GM12878 (cell line): Measurements from ENCODE around the gene UGT1A7. TPM values are rescaled to one million over a fixed set of nuclear protein-coding genes. Genes with fewer than 3 reads are reported as not detected.

Experiments used
- ATAC-seq: fragments of 200-7000 bp; cut with Tn5 transposase; 3 replicates; pipeline ENCODE4 v1.9.1; 2020; ENCODE audit warnings: mild to moderate bottlenecking, moderate library complexity
- BruUV-seq: library from RNA; stranded (reverse); fragments of 400-500 nt; replicated peaks from 2 replicates; lab custom pipeline; 2021; lab: Mats Ljungman, UMichigan
- CTCF ChIA-PET: fragments of 300-600 bp; sonication (Branson Sonifier 250); formaldehyde crosslinking; extraction: SDS; loops from one replicate; lab custom pipeline; 2021; ENCODE audit warnings: inconsistent platforms; lab: Yijun Ruan, JAX
- POLR2A ChIA-PET: fragments of 350-600 bp; formaldehyde crosslinking; extraction: SDS; loops from one replicate; lab custom pipeline; 2021; ENCODE audit warnings: inconsistent platforms; lab: Charles Lee
- RAD21 ChIA-PET: fragments of 300-600 bp; sonication (Branson Sonifier 250); formaldehyde crosslinking; loops from one replicate; lab custom pipeline; 2023; ENCODE audit warnings: antibody characterized with exemption; ENCODE audit not compliant: unreplicated experiment; lab: Charles Lee
- SMC1A ChIA-PET: fragments of 300-600 bp; sonication (Branson Sonifier 250); formaldehyde crosslinking; loops from one replicate; lab custom pipeline; 2023; ENCODE audit not compliant: unreplicated experiment, uncharacterized antibody; lab: Charles Lee
- DNase-seq: peaks from one replicate; pipeline ENCODE4 v3.0.0-alpha.2; 2011; ENCODE audit warnings: low read depth, low spot score
- FAIRE-seq: peaks from 3 replicates; lab custom pipeline; 2011; peaks lifted over from hg19 to GRCh38; lab: Jason Lieb, UNC
- H2AFZ ChIP-seq: 2 replicates; pipeline ENCODE4 v1.6.0; 2011; ENCODE audit warnings: low read depth, low read length, control low read depth; ENCODE audit not compliant: control insufficient read depth
- H3K27ac ChIP-seq: 2 replicates; pipeline ENCODE4 v1.5.1; 2011; ENCODE audit warnings: control low read depth; ENCODE audit not compliant: control insufficient read depth, insufficient read depth
- H3K27me3 ChIP-seq, 2 experiments: replicated peaks in 1 of 2; 2 replicates each; pipeline versions ENCODE4 v1.6.0 to v1.6.1; 2011; ENCODE audit warnings: low read length in 1 of 2; ENCODE audit not compliant: control insufficient read depth in 2 of 2, insufficient read depth in 2 of 2
- H3K36me3 ChIP-seq, 2 experiments: 2 replicates each; pipeline ENCODE4 v1.5.1; 2011; ENCODE audit warnings: low read length in 1 of 2; ENCODE audit not compliant: control insufficient read depth in 2 of 2, insufficient read depth in 2 of 2
- H3K4me1 ChIP-seq: 2 replicates; pipeline ENCODE4 v1.6.1; 2011; ENCODE audit warnings: mild to moderate bottlenecking, low read length, moderate library complexity, mixed read lengths; ENCODE audit not compliant: control insufficient read depth, insufficient read depth
- H3K4me2 ChIP-seq: 2 replicates; pipeline ENCODE4 v1.6.0; 2011; ENCODE audit warnings: control low read depth; ENCODE audit not compliant: control insufficient read depth, insufficient read depth
- H3K4me3 ChIP-seq: fragments of 200-600 bp; sonication (generic); 2 replicates; pipeline ENCODE4 v1.5.1; 2016
- H3K79me2 ChIP-seq: 2 replicates; pipeline ENCODE4 v1.6.0; 2011; ENCODE audit warnings: low read length; ENCODE audit not compliant: control insufficient read depth, insufficient read depth
- H3K9ac ChIP-seq: 2 replicates; pipeline ENCODE4 v1.8.0; 2011; ENCODE audit warnings: low read length, control low read depth, mixed read lengths; ENCODE audit not compliant: control insufficient read depth, insufficient read depth
- H3K9me3 ChIP-seq: replicated peaks from 3 replicates; pipeline ENCODE4 v1.5.1; 2011; ENCODE audit warnings: mild to moderate bottlenecking, low read length; ENCODE audit not compliant: control insufficient read depth, insufficient read depth
- H4K20me1 ChIP-seq: 2 replicates; pipeline ENCODE4 v1.6.0; 2011; ENCODE audit not compliant: control insufficient read depth, insufficient read depth
- ASH2L ChIP-seq: fragments of 300-600, 200-600 bp; sonication (generic); IDR thresholded peaks from 2 replicates; pipeline ENCODE4 v1.6.1; 2017; ENCODE audit warnings: low read depth, mild to moderate bottlenecking, borderline replicate concordance
- CHD1 ChIP-seq: IDR thresholded peaks from 2 replicates; pipeline ENCODE4 v1.6.1; 2012; ENCODE audit warnings: low read depth, low read length, improper control_type of control experiment
- CHD4 ChIP-seq: fragments of 200-600 bp; sonication (generic); IDR thresholded peaks from 2 replicates; pipeline ENCODE4 v1.6.1; 2016; ENCODE audit warnings: mild to moderate bottlenecking
- CTCF ChIP-seq, 3 experiments: IDR thresholded peaks in 2 of 3; conservative IDR thresholded peaks in 1 of 3; 2 replicates each; pipeline ENCODE4 v1.5.1; 2011; ENCODE audit warnings: low read depth in 3 of 3, low read length in 3 of 3, mild to moderate bottlenecking in 3 of 3, control low read depth in 2 of 3, moderate library complexity in 2 of 3, inconsistent platforms in 1 of 3, mixed read lengths in 1 of 3; ENCODE audit not compliant: control insufficient read depth in 2 of 3, insufficient read depth in 1 of 3; ENCODE audit errors: extremely low read depth in 1 of 3
- E2F8 ChIP-seq: fragments of 450-650 bp; IDR thresholded peaks from 2 replicates; pipeline ENCODE4 v1.6.1; 2018; ENCODE audit warnings: mild to moderate bottlenecking, low read depth, moderate library complexity; ENCODE audit not compliant: partially characterized antibody
- ELK1 ChIP-seq: IDR thresholded peaks from 2 replicates; pipeline ENCODE4 v1.6.1; 2012; ENCODE audit warnings: low read depth, low read length, improper control_type of control experiment
- FOXK2 ChIP-seq: fragments of 450-650 bp; IDR thresholded peaks from 2 replicates; pipeline ENCODE4 v1.6.1; 2017; ENCODE audit warnings: mild to moderate bottlenecking, moderate library complexity
- MEF2B ChIP-seq: fragments of 450-650 bp; IDR thresholded peaks from 2 replicates; pipeline ENCODE4 v1.6.1; 2018; ENCODE audit warnings: mild to moderate bottlenecking, moderate library complexity; ENCODE audit not compliant: partially characterized antibody, poor library complexity, severe bottlenecking
- POLR2AphosphoS5 ChIP-seq: IDR thresholded peaks from 2 replicates; pipeline ENCODE4 v1.6.1; 2011; ENCODE audit warnings: mild to moderate bottlenecking, low read length, inconsistent platforms
- SMAD1 ChIP-seq: fragments of 450-650 bp; IDR thresholded peaks from 2 replicates; pipeline ENCODE4 v1.6.1; 2018; ENCODE audit warnings: mild to moderate bottlenecking, low read depth; ENCODE audit not compliant: partially characterized antibody
- SREBF1 ChIP-seq: IDR thresholded peaks from 2 replicates; pipeline ENCODE4 v1.6.1; 2012; ENCODE audit warnings: mild to moderate bottlenecking, low read length
- SREBF2 ChIP-seq: IDR thresholded peaks from 2 replicates; pipeline ENCODE4 v1.6.1; 2012; ENCODE audit warnings: mild to moderate bottlenecking, low read length
- STAT3 ChIP-seq: IDR thresholded peaks from 2 replicates; pipeline ENCODE4 v1.6.1; 2011; ENCODE audit warnings: low read depth, low read length, improper control_type of control experiment
- ZBTB33 ChIP-seq: fragments of 450-650 bp; IDR thresholded peaks from 2 replicates; pipeline ENCODE4 v1.6.1; 2017; ENCODE audit warnings: mild to moderate bottlenecking
- WGBS: methylation state at CpG from one replicate; pipeline ENCODE4 v1.1.6; 2016; ENCODE audit warnings: low lambda C conversion rate; ENCODE audit not compliant: insufficient replicate concordance, insufficient coverage; ENCODE audit errors: missing lambda C conversion rate; 5-methylcytosine and 5-hydroxymethylcytosine counted together
- in situ Hi-C: fragments of 300-500 bp; cut with MboI; formaldehyde crosslinking; loops from 9 replicates; pipeline ENCODE4 v1.14.3; 2018; ENCODE audit warnings: mixed read lengths
- intact Hi-C: fragments of 100-400 bp; cut with micrococcal nuclease; formaldehyde crosslinking; loops from one replicate; pipeline ENCODE4 v1.14.2; 2022; ENCODE audit not compliant: unreplicated experiment
- polyA plus RNA-seq, 11 experiments: library from polyadenylated mRNA; depleted of rRNA in 4 of 11; unstranded in 6 of 11; stranded (reverse) in 5 of 11; fragments of >200 nt; fragmentation: Nextera tagmentation in 4 of 11; fragmentation: Illumina TruSeq in 1 of 11; extraction: Ambion mirVana in 4 of 11; extraction: Trizol in 1 of 11; gene quantifications; 1 replicate in 1 of 11; 2 replicates in 10 of 11; pipeline versions ENCODE4 v1.2.1 to v1.2.3, GENCODE V29; 2011 to 2016; ENCODE audit warnings: inconsistent platforms in 2 of 11, missing spikeins in 2 of 11, low read depth in 1 of 11
- total RNA-seq, 4 experiments: library from RNA; depleted of rRNA in 3 of 4; stranded (reverse); fragments of >200 nt in 3 of 4; fragmentation: Illumina TruSeq in 1 of 4; extraction: Trizol in 1 of 4; gene quantifications; 2 replicates each; pipeline versions ENCODE4 v1.2.1 to v1.2.3, GENCODE V29; 2013 to 2021

Gene UGT1A7
- total and polyA plus RNA-seq, 10 of the 15 experiments (the other 5 are each of a cell fraction or from before 2014, with no cell fraction given), result not detected

DNA sequence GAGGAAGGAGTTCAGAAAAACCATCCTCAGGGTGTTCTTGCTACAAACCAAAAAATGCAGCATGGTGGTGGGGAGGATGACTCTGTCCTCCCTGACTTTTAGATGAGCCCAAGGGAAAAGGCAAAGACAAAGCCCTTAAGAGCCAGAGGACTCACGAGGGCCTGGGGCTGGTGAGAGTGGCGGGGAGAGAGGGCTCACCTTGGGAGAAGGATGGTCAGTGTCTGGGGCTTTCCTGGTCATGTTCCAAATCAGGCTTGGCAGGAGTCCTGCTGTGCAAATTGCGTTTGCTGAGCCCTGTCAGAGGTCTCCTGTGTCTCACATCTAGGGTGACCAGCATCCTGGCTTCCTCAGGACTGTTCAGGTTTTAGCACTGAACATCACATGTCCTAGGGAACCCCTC lies 83.1 kb downstream of the UGT1A7 start:
- in situ Hi-C loops, result no loop called here
- Histone ChIP-seq H3K4me1 (no peaks in the 10 kb centered on the region), H3K9me3 (no peaks in the 10 kb centered on the region), H3K36me3 (no peaks in the 10 kb centered on the region), H4K20me1 (no peaks in the 10 kb centered on the region), H3K27ac (no peak overlapping the region), H3K4me2 (no peak overlapping the region), H3K79me2 (no peaks in the 10 kb centered on the region), H2AFZ (no peak overlapping the region), H3K27me3 (peaks cover 0 to 3% of the 10 kb centered on the region in 2 experiments; a peak in 1 of 4 replicates), H3K4me3 (no peak overlapping the region), H3K9ac (no peak overlapping the region)
- FAIRE-seq (no peak), DNase-seq (no peak), ATAC-seq (no peak)
- ChIA-PET CTCF (no interaction called here), RAD21 (no interaction called here), SMC1A (no interaction called here), POLR2A (no interaction called here)
- WGBS, result 0% methylated on average over 3 of the region's 3 CpGs
- TF ChIP-seq ZBTB33, result no peak
- TF ChIP-seq E2F8, result no peak
- TF ChIP-seq ASH2L, result no peak
- no peak for TF ChIP-seq MEF2B
- TF ChIP-seq CTCF (IDR thresholded peaks at IDR 0.05 in 2 of 3, conservative IDR thresholded peaks at IDR 0.05 in 1 of 3; ENCODE audit: control insufficient read depth in 2 of 3, extremely low read depth in 1 of 3, insufficient read depth in 1 of 3, low read depth in 3 of 3, low read length in 3 of 3), result no peak
- no peak for TF ChIP-seq FOXK2
- TF ChIP-seq SREBF1, result no peak
- TF ChIP-seq POLR2AphosphoS5, result no peak
- no peak for TF ChIP-seq CHD1
- TF ChIP-seq CHD4, result no peak
- TF ChIP-seq SREBF2, result no peak
- TF ChIP-seq SMAD1, result no peak
- no peak for TF ChIP-seq ELK1
- TF ChIP-seq STAT3, result no peak
- no TSS peak for BruUV-seq
- intact Hi-C loops, result no loop called here
